ENCODE results near the gene TGFBR3. TPM values are rescaled to one million over a fixed set of nuclear protein-coding genes. Genes with fewer than 3 reads are reported as not detected.
A peak's percentile ranks its signal among the peaks of the same experiment; 100 is the strongest.

TGFBR3 gene
- total RNA-seq, 1 donor: 118 TPM

DNA sequence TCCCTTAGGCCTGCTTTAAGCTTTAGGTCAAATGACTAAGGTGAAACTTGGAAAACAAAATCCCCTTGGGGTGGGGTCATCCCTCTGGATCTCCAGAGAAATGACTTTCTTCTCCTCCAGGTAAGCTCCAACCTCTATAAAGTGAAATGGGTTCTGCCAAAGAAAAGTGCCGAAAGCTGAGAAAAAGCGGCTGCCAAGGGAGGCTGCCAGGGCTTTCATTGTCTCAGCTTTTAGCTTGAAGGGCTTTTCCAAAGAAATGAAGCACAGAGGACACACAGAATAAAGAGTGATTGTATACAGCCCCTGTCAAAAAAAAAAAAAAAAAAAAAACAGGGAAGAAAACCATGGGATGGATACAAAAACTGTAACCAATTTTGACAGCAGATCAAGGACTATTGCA is 126.9 kb downstream of the TGFBR3 start:
- TF ChIP-seq CTCF (IDR thresholded peaks at IDR 0.05; ENCODE audit: insufficient read depth, low read length): no peak
- no peak overlapping the region for H3K4me3 ChIP-seq (ENCODE audit: low read depth, low read length)
- DNase-seq (ENCODE audit: low read depth): no peak

GRCh38 chr1:91757763-91758460 is 128.0 kb downstream of the TGFBR3 start:
- DNase-seq (ENCODE audit: low read depth): peak; percentile 35

DNA sequence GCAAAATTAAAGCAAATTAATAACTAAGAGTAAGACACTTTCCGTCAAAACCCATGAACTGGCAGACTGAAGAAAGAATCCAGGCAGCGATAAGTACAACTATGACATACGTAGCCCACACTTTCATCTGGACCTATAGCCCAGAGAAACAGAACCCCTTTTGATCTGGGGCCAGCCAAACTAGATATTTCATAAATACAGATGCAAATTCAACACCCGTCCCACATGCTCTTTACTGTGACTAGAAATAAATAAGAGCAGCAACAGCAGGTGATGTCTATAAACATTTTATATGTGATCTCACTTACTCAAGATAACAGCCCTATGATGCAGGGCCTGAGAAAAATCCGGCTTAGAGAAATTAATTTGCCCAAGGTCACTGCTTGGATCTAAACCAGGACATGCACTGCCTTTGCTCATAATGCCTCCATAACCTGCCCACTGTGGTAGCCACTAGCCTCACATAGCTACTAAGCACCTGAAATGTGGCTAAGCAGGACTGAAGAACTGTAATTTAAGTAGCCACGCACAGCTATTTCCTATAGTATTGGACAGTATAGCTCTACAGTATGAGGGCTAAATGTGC is 130.2 kb downstream of the TGFBR3 start:
- H3K4me3 ChIP-seq (ENCODE audit: low read depth, low read length): no peak overlapping the region
- no peak for TF ChIP-seq CTCF (IDR thresholded peaks at IDR 0.05; ENCODE audit: insufficient read depth, low read length)
- no peak for DNase-seq (ENCODE audit: low read depth)

More at GRCh38 chr1:91757763-91758460, 128.0 kb downstream of the TGFBR3 start:
- TF ChIP-seq CTCF (IDR thresholded peaks at IDR 0.05; ENCODE audit: insufficient read depth, low read length): no peak
- H3K4me3 ChIP-seq (ENCODE audit: low read depth, low read length): no peak overlapping the region

- H3K4me3 ChIP-seq (ENCODE audit: low read depth, low read length): no peak overlapping the region
- peak; percentile 1 for TF ChIP-seq CTCF (IDR thresholded peaks at IDR 0.05; ENCODE audit: insufficient read depth, low read length)
- peak; percentile 88 for DNase-seq (ENCODE audit: low read depth)
These were observed 131.0 kb downstream of the TGFBR3 start for GRCh38 chr1:91754816-91755580.

- TF ChIP-seq CTCF (IDR thresholded peaks at IDR 0.05; ENCODE audit: insufficient read depth, low read length): no peak
- peak; percentile 64 for DNase-seq (ENCODE audit: low read depth)
These were observed 131.6 kb downstream of the TGFBR3 start for GRCh38 chr1:91754348-91754747.

GRCh38 chr1:91753878-91754277 is 132.1 kb downstream of the TGFBR3 start:
- H3K4me3 ChIP-seq (ENCODE audit: low read depth, low read length): no peak overlapping the region
- no peak for DNase-seq (ENCODE audit: low read depth)
- TF ChIP-seq CTCF (IDR thresholded peaks at IDR 0.05; ENCODE audit: insufficient read depth, low read length): no peak

More at GRCh38 chr1:91754348-91754747, 131.6 kb downstream of the TGFBR3 start:
- no peak overlapping the region for H3K4me3 ChIP-seq (ENCODE audit: low read depth, low read length)
